Measurements from ENCODE around the gene TSPAN13.

GRCh38 chr7:16826060-16826459, 72.5 kb downstream of the TSPAN13 start:
- TF ChIP-seq EP300 (IDR thresholded peaks at IDR 0.05; ENCODE audit: borderline replicate concordance in 1 of 2, low read depth in 2 of 2, low read length in 2 of 2) (no peak), NRF1 (IDR thresholded peaks at IDR 0.05; ENCODE audit: low read depth, low read length) (no peak), BACH1 (IDR thresholded peaks at IDR 0.05; ENCODE audit: low read length) (no peak), ZNF274 (IDR thresholded peaks at IDR 0.05; ENCODE audit: borderline replicate concordance, extremely low read depth, low read length) (no peak), EZH2 (IDR thresholded peaks at IDR 0.05; ENCODE audit: low read depth, low read length, severe bottlenecking) (no peak), SIX5 (IDR thresholded peaks at IDR 0.05; ENCODE audit: low read depth, low read length) (no peak), CTCF (IDR thresholded peaks at IDR 0.05; ENCODE audit: control extremely low read depth in 1 of 3, insufficient read depth in 1 of 3, low read depth in 1 of 3, low read length in 3 of 3) (no peak), POLR2A (IDR thresholded peaks at IDR 0.05; ENCODE audit: control extremely low read depth in 1 of 2, low read depth in 2 of 2, low read length in 2 of 2) (no peak), MAX (IDR thresholded peaks at IDR 0.05) (no peak), ASH2L (IDR thresholded peaks at IDR 0.05; ENCODE audit: low read length) (no peak), SP1 (IDR thresholded peaks at IDR 0.05; ENCODE audit: low read depth, low read length) (no peak)
